ENCODE data around the gene CDH23. TPM values are rescaled to one million over a fixed set of nuclear protein-coding genes. Genes with fewer than 3 reads are reported as not detected.

The CDH23 gene
- total and polyA plus RNA-seq, 10 of the 15 experiments (the other 5 are each of a cell fraction or from before 2014, with no cell fraction given) = 0.09 to 0.40 (median 0.15) TPM; not detected in 1

GRCh38 chr10:71665456-71665855, 268.7 kb downstream of the CDH23 start:
- WGBS (ENCODE audit: insufficient coverage, insufficient replicate concordance, low lambda C conversion rate, missing lambda C conversion rate) = 31% methylated on average over 9 of the region's 9 CpGs
- no peaks in the 10 kb centered on the region for H4K20me1 ChIP-seq (ENCODE audit: control insufficient read depth, insufficient read depth)
- H3K27me3 ChIP-seq (replicated peaks in 1 of 2; ENCODE audit: control insufficient read depth in 2 of 2, insufficient read depth in 2 of 2, low read length in 1 of 2) = no peaks in the 10 kb centered on the region; a peak in 1 of 4 replicates
- intact Hi-C loops (cut with micrococcal nuclease; ENCODE audit: unreplicated experiment) (no loop called here), in situ Hi-C loops (cut with MboI) (no loop called here)
- H3K36me3 ChIP-seq (ENCODE audit: control insufficient read depth in 2 of 2, insufficient read depth in 2 of 2, low read length in 1 of 2) = no peaks in the 10 kb centered on the region
- peaks cover 17% of the 10 kb centered on the region for H3K4me1 ChIP-seq (ENCODE audit: control insufficient read depth, insufficient read depth, low read length)
- RAD21 ChIA-PET (ENCODE audit: unreplicated experiment) = interaction anchor here (1.0 to 1.7 kb wide), 3 partner anchors 25 to 33 kb away, joined by 3 to 8 read pairs (median 5); no protein-coding TSS in a partner anchor
- ATAC-seq = no peak
- SMC1A ChIA-PET (ENCODE audit: uncharacterized antibody, unreplicated experiment) = interaction anchor here (0.8 to 1.6 kb wide), 7 partner anchors 8 to 46 kb away, joined by 3 to 12 read pairs (median 4); no protein-coding TSS in a partner anchor
- no peak overlapping the region for H3K4me2 ChIP-seq (ENCODE audit: control insufficient read depth, insufficient read depth)
- H3K4me3 ChIP-seq = no peak overlapping the region
- no peak overlapping the region for H3K9ac ChIP-seq (ENCODE audit: control insufficient read depth, insufficient read depth, low read length)
- H3K27ac ChIP-seq (ENCODE audit: control insufficient read depth, insufficient read depth) = no peak overlapping the region
- FAIRE-seq = no peak
- no peaks in the 10 kb centered on the region for H3K79me2 ChIP-seq (ENCODE audit: control insufficient read depth, insufficient read depth, low read length)
- CTCF ChIA-PET = interaction anchor here (1.1 to 3.3 kb wide), 7 partner anchors 12 to 231 kb away, joined by 3 to 47 read pairs (median 6); partner anchors contain the start of gene VSIR
- no peak overlapping the region for H2AFZ ChIP-seq (ENCODE audit: control insufficient read depth, low read depth, low read length)
- no peaks in the 10 kb centered on the region for H3K9me3 ChIP-seq (replicated peaks; ENCODE audit: control insufficient read depth, insufficient read depth, low read length)
- no peak for DNase-seq (ENCODE audit: low read depth, low spot score)
- BruUV-seq (replicated peaks) = no TSS peak
- POLR2A ChIA-PET = interaction anchor here (1.2 to 1.4 kb wide), 2 partner anchors 33 to 41 kb away, joined by 4 read pairs; no protein-coding TSS in a partner anchor
- TF ChIP-seq GABPA (IDR thresholded peaks at IDR 0.05; ENCODE audit: low read depth) = no peak
- no peak for TF ChIP-seq TAF1 (IDR thresholded peaks at IDR 0.05; ENCODE audit: borderline replicate concordance, low read depth, low read length)
- TF ChIP-seq CHD1 (IDR thresholded peaks at IDR 0.05; ENCODE audit: low read depth, low read length) = no peak
- no peak for TF ChIP-seq SMAD1 (IDR thresholded peaks at IDR 0.05; ENCODE audit: low read depth, partially characterized antibody)
- TF ChIP-seq RCOR1 (conservative IDR thresholded peaks at IDR 0.05; ENCODE audit: low read depth, low read length) = no peak
- TF ChIP-seq USF1 (IDR thresholded peaks at IDR 0.05; ENCODE audit: borderline replicate concordance, extremely low read length, insufficient read depth, low read depth, low read length) = no peak
- no peak for TF ChIP-seq CREB1 (IDR thresholded peaks at IDR 0.05; ENCODE audit: low read depth)
- no peak for TF ChIP-seq IRF3 (IDR thresholded peaks at IDR 0.05)
- no peak for TF ChIP-seq RFX5 (IDR thresholded peaks at IDR 0.05; ENCODE audit: low read depth, low read length)
- no peak for TF ChIP-seq HSF1 (IDR thresholded peaks at IDR 0.05; ENCODE audit: low read depth, low read length)
- TF ChIP-seq SUPT20H (IDR thresholded peaks at IDR 0.05; ENCODE audit: borderline replicate concordance, control insufficient read depth, low read depth, low read length) = no peak
- no peak for TF ChIP-seq IRF4 (IDR thresholded peaks at IDR 0.05; ENCODE audit: low read depth, low read length)
- TF ChIP-seq TBL1XR1 (IDR thresholded peaks at IDR 0.05; ENCODE audit: low read depth, low read length) = no peak
- TF ChIP-seq ZNF384 (IDR thresholded peaks at IDR 0.05; ENCODE audit: borderline replicate concordance, low read depth, low read length) = no peak
- TF ChIP-seq PKNOX1 (IDR thresholded peaks at IDR 0.05) = no peak
- TF ChIP-seq IRF5 (IDR thresholded peaks at IDR 0.05; ENCODE audit: borderline replicate concordance) = no peak
- TF ChIP-seq PBX3 (IDR thresholded peaks at IDR 0.05; ENCODE audit: insufficient replicate concordance, low read depth, low read length) = no peak
- TF ChIP-seq YBX1 (IDR thresholded peaks at IDR 0.05) = no peak

All from GM12878 (cell line).